Measurements from ENCODE around the gene LSM5. TPM values are rescaled to one million over a fixed set of nuclear protein-coding genes. Genes with fewer than 3 reads are reported as not detected.

LSM5 gene
- total RNA-seq (2021) = 101 and 108 TPM in 2 replicates
- long read RNA-seq, transcript LSM5-208 (5 exons, 2,258 nt) = major isoform, 99 of 128 reads
- long read RNA-seq, partial matches to known transcripts = 4 of 128 reads
- long read RNA-seq, other reads (novel, unspliced or antisense) = 17 of 128 reads

DNA sequence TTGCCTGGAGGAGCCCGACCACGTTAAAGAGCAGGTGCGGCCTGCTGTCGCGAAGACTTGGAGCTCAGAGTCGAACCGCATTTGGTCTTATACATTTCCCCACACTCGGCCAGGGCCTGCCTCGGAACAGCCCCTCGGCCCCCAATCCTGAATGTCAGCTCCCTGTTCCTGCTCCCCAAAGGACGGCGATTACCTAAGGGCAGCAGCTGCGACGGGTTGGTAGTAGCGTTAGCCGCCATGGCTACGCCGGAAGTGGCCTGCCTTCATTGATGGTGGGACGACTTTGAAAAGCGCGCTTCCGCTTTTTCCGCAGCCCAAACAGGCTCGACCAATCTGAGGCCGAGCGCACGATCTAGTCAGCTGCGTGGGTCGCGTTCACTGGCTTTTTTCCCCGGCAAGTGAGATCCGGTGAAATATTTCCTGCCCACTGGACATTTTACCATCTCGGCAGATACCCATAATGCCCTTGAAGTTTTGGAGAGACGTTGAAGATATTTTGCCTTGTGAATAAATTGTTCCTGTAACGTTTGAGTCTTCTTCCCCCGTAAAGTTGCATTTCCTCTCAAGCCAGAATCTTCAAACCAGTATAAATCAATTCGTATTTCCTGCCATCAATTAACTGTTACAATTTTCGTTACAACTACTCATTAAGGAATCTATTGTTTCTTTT lies at the start of gene LSM5:
LSM5 (minus strand) TSS at position 254 of the 670 bp plus-strand sequence; CDS start at position 239, 15 bp downstream.
- no peaks in the 10 kb centered on the region; the same call in 1 of the 2 replicates for H3K79me2 ChIP-seq (ENCODE audit: insufficient read depth, low read length)
- no peaks in the 10 kb centered on the region for H4K20me1 ChIP-seq (ENCODE audit: control insufficient read depth, insufficient read depth, insufficient read length)
- peak; percentile 87 for DNase-seq
- H3K4me2 ChIP-seq (ENCODE audit: insufficient read depth, insufficient read length, low read length) = peak within 1 kb of the TSS; percentile 95
- H2AFZ ChIP-seq (ENCODE audit: low read length) = peak within 1 kb of the TSS; percentile 89
- no peak within 1 kb of the TSS for H2BK15ac ChIP-seq (ENCODE audit: low read depth, low read length)
- no peak for TF ChIP-seq CTCF (conservative IDR thresholded peaks at IDR 0.05)
- peak within 1 kb of the TSS; percentile 71 for H3K14ac ChIP-seq (ENCODE audit: insufficient read depth, low read length)
- H3K23me2 ChIP-seq (ENCODE audit: insufficient read length, low read depth, low read length, poor library complexity, severe bottlenecking) = peaks cover 4% of the 10 kb centered on the region
- peak within 1 kb of the TSS; percentile 88 to 95 (median 94) for H3K27ac Mint-ChIP-seq
- H4K5ac ChIP-seq (ENCODE audit: insufficient read length, low read depth, low read length) = peak within 1 kb of the TSS; percentile 41
- peak within 1 kb of the TSS; percentile 8 for H3K27ac ChIP-seq (ENCODE audit: insufficient read length, low read depth, low read length)
- H3K18ac ChIP-seq (ENCODE audit: insufficient read length, low read depth, low read length) = peak within 1 kb of the TSS; percentile 90
- no peaks in the 10 kb centered on the region for H3K27me3 Mint-ChIP-seq (ENCODE audit: low read depth)
- no peak within 1 kb of the TSS for H2BK5ac ChIP-seq (ENCODE audit: insufficient read length, low read length)
- no peaks in the 10 kb centered on the region for H3K79me1 ChIP-seq (ENCODE audit: insufficient read depth, low read depth, low read length, poor library complexity, severe bottlenecking)
- no peak within 1 kb of the TSS for H3T11ph ChIP-seq (ENCODE audit: low read length)
- no peaks in the 10 kb centered on the region for H3K9me3 Mint-ChIP-seq
- peaks cover 9 to 28% (median 27%) of the 10 kb centered on the region in 3 experiments; a peak in 6 of 7 replicates for H3K36me3 Mint-ChIP-seq (ENCODE audit: insufficient read depth in 1 of 3, low read depth in 3 of 3)
- H3K4ac ChIP-seq (ENCODE audit: low read depth, low read length) = no peak within 1 kb of the TSS
- no peak within 1 kb of the TSS for H4K91ac ChIP-seq (ENCODE audit: insufficient read length, low read depth, low read length)
- H4K8ac ChIP-seq (replicated peaks; ENCODE audit: insufficient read length, low read depth, low read length) = no peak within 1 kb of the TSS
- H2AK5ac ChIP-seq (ENCODE audit: insufficient read length, low read length) = no peak within 1 kb of the TSS
- no peak within 1 kb of the TSS for H2BK120ac ChIP-seq (ENCODE audit: low read depth, low read length, poor library complexity, severe bottlenecking)
- H3K9me3 ChIP-seq (ENCODE audit: control insufficient read depth, low read depth, low read length) = no peaks in the 10 kb centered on the region
- no peak within 1 kb of the TSS for H3K23ac ChIP-seq (ENCODE audit: insufficient read length, low read depth, low read length)
- H3K56ac ChIP-seq (ENCODE audit: insufficient read length, low read depth, low read length) = peak within 1 kb of the TSS; percentile 19
- no peak within 1 kb of the TSS for H2BK20ac ChIP-seq (ENCODE audit: low read depth, low read length, poor library complexity, severe bottlenecking)
- H3K4me1 ChIP-seq (ENCODE audit: insufficient read depth, low read length) = no peaks in the 10 kb centered on the region
- no CpG with 5 or more reads among the region's 38 CpGs for WGBS (ENCODE audit: extremely low coverage, insufficient read length, low lambda C conversion rate)
- no peak within 1 kb of the TSS for H2BK12ac ChIP-seq (ENCODE audit: insufficient read length, low read depth, low read length)
- H3K27me3 ChIP-seq (ENCODE audit: insufficient read depth, low read length) = no peaks in the 10 kb centered on the region
- H3K4me3 Mint-ChIP-seq = peak within 1 kb of the TSS; percentile 91 to 97
- H3K4me1 Mint-ChIP-seq = peaks cover 7 to 12% of the 10 kb centered on the region in 2 experiments
- H3K9ac ChIP-seq (ENCODE audit: extremely low read depth, insufficient read length, low read length) = peak within 1 kb of the TSS; percentile 85

All from H9 (cell line).